Stomach (tissue), 4 donors: ENCODE measurements around the gene C9orf72.

Experiments used
- CTCF ChIP-seq, 7 experiments: fragments of 450-650 bp in 4 of 7; fragments of 200-600 bp in 3 of 7; sonication (generic) in 3 of 7; IDR thresholded peaks; one replicate each; pipeline ENCODE4 v1.5.1; 2016 to 2019; ENCODE audit warnings: antibody characterized with exemption in 7 of 7, control low read depth in 2 of 7, mild to moderate bottlenecking in 1 of 7
- POLR2A ChIP-seq, 4 donors: fragments of 450-650 bp; IDR thresholded peaks; one replicate each; pipeline ENCODE4 v1.6.1; 2016; ENCODE audit warnings: antibody characterized with exemption in 4 of 4, control low read depth in 2 of 4, mild to moderate bottlenecking in 1 of 4, moderate library complexity in 1 of 4

- TF ChIP-seq CTCF (IDR thresholded peaks at IDR 0.05): no peak
- TF ChIP-seq POLR2A (IDR thresholded peaks at IDR 0.05): no peak
These were observed 38.5 kb downstream of the C9orf72 start for GRCh38 chr9:27534658-27535209.
